ENCODE results near the gene SMYD4. TPM values are rescaled to one million over a fixed set of nuclear protein-coding genes. Genes with fewer than 3 reads are reported as not detected.

Gene SMYD4
- total RNA-seq, 1 experiment from 2014 or later: 7.9 TPM

DNA sequence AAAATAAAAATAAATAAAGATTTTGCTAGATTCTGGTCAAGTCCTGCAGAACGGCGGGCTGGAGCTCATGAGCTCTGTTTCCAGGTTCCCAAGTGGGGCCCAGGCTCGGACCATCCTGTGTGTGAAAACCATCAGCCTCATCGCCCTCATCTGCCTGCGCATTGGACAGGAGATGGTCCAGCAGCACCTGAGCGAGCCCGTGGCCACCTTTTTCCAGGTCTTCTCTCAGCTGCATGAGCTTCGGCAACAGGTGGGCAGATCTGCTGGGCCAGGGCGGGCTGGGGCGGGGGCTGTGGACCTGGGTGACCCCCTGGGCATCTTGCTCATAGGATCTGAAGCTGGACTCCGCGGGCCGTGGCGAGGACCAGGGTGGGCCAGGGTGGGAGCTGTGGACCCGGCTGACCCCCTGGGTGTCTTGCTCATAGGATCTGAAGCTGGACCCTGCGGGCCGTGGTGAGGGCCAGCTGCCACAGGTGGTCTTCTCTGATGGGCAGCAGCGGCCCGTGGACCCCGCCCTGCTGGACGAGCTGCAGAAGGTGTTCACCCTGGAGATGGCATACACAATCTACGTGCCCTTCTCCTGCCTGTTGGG is 97.4 kb downstream of the SMYD4 start:
- no peak for DNase-seq (ENCODE audit: low spot score)

DNA sequence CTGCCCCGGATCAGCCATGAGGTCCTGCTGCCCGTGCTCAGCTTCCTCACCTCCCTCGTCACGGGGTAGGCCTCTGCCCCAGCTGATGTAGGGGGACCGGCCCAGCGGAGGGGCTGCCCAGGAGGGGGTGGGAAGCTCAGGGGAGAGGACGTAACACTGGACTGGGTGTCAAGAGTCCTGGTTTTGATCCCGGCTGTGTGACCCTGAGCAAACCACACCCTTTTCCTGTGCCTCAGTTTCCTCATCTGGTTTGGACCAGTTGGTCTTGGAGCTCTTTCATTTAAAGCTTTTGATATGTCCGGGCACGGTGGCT is 98.6 kb downstream of the SMYD4 start:
- no peak for DNase-seq (ENCODE audit: low spot score)

DNA sequence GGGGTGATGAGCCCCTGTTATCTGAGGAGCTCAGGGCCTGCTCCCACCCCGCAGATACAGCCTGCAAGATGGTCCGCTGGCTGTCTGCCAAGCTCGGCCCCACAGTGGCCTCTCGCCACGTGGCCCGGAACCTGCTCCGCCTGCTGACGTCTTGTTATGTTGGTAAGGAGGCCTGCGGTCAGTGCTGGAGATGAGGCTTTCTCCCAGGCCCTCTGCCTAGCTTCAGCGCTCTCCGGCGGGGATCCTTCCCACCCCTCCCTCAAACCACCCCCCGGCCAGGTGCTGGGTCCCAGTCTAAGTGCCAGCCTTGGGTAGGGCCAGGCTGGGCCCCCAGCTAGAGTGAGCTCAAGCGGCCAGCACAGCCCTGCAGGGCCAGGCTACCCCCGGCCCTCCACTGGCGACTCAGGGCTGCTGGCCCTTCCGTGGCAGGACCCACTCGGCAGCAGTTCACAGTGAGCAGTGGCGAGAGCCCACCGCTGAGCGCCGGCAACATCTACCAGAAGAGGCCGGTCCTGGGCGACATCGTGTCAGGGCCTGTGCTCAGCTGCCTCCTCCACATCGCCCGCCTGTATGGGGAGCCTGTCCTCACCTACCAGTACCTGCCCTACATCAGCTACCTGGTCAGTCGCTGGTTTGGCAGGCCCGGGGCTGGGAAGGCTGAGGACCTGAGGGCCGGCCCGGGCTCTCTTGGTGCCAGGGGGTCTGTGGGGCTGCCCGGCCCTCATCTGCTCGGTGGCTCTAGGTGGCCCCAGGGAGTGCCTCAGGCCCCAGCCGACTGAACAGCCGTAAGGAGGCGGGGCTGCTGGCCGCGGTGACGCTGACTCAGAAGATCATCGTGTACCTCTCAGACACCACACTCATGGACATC is 99.1 kb downstream of the SMYD4 start:
- peak; percentile 50 for DNase-seq (ENCODE audit: low spot score)

DNA sequence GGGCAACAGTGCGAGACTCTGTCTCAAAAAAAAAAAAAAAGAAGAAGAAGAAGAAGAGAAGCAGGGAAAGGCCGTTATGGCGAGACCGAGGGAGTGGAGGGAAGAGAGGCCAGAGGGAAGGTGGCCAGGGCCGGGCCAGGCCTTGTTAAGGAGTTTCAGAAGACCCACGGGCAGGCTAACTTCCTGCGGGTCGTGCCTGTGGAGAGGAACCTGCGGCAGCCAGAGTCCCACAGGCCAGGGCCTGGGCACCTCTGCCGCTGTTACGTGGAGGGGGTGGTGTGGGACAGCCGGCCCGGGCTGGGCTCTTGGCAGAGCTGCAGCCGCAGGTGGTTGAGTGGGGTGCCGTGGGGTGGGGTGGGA is 99.8 kb downstream of the SMYD4 start:
- DNase-seq (ENCODE audit: low spot score): no peak

Other genes with a start within 250 kb of the SMYD4 start
- gene SLC43A2, start 201.1 kb downstream of the SMYD4 start, total RNA-seq (2014; rRNA removed; shearing (Covaris generic)): 2.9 and 4.7 TPM in 2 replicates
- 0.06 TPM in 1 of 2 replicates, not detected in the other for gene SCARF1, start 184.2 kb downstream of the SMYD4 start, total RNA-seq (2014; rRNA removed; shearing (Covaris generic))
- gene RILP, start 180.0 kb downstream of the SMYD4 start, total RNA-seq (2014; rRNA removed; shearing (Covaris generic)): 3.2 and 4.9 TPM in 2 replicates
- gene PRPF8, start 145.0 kb downstream of the SMYD4 start, total RNA-seq (2014; rRNA removed; shearing (Covaris generic)): 77.5 and 84.5 TPM in 2 replicates
- gene TLCD2, start 119.5 kb downstream of the SMYD4 start, total RNA-seq (2014; rRNA removed; shearing (Covaris generic)): 1.2 and 1.4 TPM in 2 replicates
- 10.1 and 10.5 TPM in 2 replicates for gene WDR81, start 105.2 kb downstream of the SMYD4 start, total RNA-seq (2014; rRNA removed; shearing (Covaris generic))
- gene SERPINF2, start 87.0 kb downstream of the SMYD4 start, total RNA-seq (2014; rRNA removed; shearing (Covaris generic)): not detected in 2 replicates
- 0.74 and 12.0 TPM in 2 replicates for gene SERPINF1, start 67.8 kb downstream of the SMYD4 start, total RNA-seq (2014; rRNA removed; shearing (Covaris generic))
- 29.0 and 40.3 TPM in 2 replicates for gene RPA1, start 103 bp upstream of the SMYD4 start, total RNA-seq (2014; rRNA removed; shearing (Covaris generic))
- 0.48 and 1.3 TPM in 2 replicates for gene RTN4RL1, start 195.4 kb upstream of the SMYD4 start, total RNA-seq (2014; rRNA removed; shearing (Covaris generic))
- gene DPH1, start 200.3 kb upstream of the SMYD4 start, total RNA-seq (2014; rRNA removed; shearing (Covaris generic)): 12.3 and 16.5 TPM in 2 replicates
- gene OVCA2, start 212.1 kb upstream of the SMYD4 start, total RNA-seq (2014; rRNA removed; shearing (Covaris generic)): 40.3 and 49.8 TPM in 2 replicates
- 0.08 TPM in 1 of 2 replicates, not detected in the other for gene HIC1, start 225.2 kb upstream of the SMYD4 start, total RNA-seq (2014; rRNA removed; shearing (Covaris generic))